HCT116 (cell line): ENCODE results near the gene CDK18. TPM values are rescaled to one million over a fixed set of nuclear protein-coding genes. Genes with fewer than 3 reads are reported as not detected.

Experiments
- ATAC-seq: fragments of 200-7000 bp; cut with Tn5 transposase; 2 replicates; pipeline ENCODE4 v1.9.1; 2020; ENCODE audit warnings: mild to moderate bottlenecking, moderate library complexity
- BruUV-seq: library from RNA; stranded (reverse); fragments of 400-500 nt; replicated peaks from 2 replicates; lab custom pipeline; 2021; lab: Mats Ljungman, UMichigan
- CTCF ChIA-PET: fragments of 300-600 bp; sonication (Branson Sonifier 250); formaldehyde crosslinking; loops from one replicate; lab custom pipeline; 2021; ENCODE audit warnings: antibody characterized with exemption; lab: Charles Lee
- POLR2A ChIA-PET: fragments of 300-600, 350-600 bp; sonication (Branson Sonifier 250); formaldehyde crosslinking; loops from one replicate; lab custom pipeline; 2021; ENCODE audit warnings: antibody characterized with exemption; lab: Charles Lee
- RAD21 ChIA-PET, 2 experiments: fragments of 300-600 bp; sonication (Branson Sonifier 250); formaldehyde crosslinking; loops; one replicate each; lab custom pipeline; 2023; ENCODE audit warnings: low total read pairs in 2 of 2; ENCODE audit not compliant: uncharacterized antibody in 2 of 2, unreplicated experiment in 2 of 2, low non-redundant PET in 1 of 2; lab: Charles Lee
- DNase-seq: peaks from one replicate; pipeline ENCODE4 v3.0.0-alpha.2; 2010; ENCODE audit warnings: low read depth, low spot score
- H2AFZ ChIP-seq: fragments of 200-600 bp; shearing (Covaris generic), sonication (generic); 2 replicates; pipeline ENCODE4 v1.6.1; 2017; ENCODE audit warnings: low read depth, mixed run types, mixed read lengths, antibody characterized with exemption, low read length; ENCODE audit not compliant: poor library complexity, severe bottlenecking
- H3K27ac ChIP-seq: 2 replicates; pipeline ENCODE4 v1.5.1; 2012; ENCODE audit warnings: low read depth, low read length
- H3K27me3 ChIP-seq: fragments of 200-600 bp; sonication (generic); 2 replicates; pipeline ENCODE4 v1.6.1; 2016; ENCODE audit warnings: mixed run types, low read length, mixed read lengths; ENCODE audit not compliant: insufficient read depth
- H3K36me3 ChIP-seq, 2 experiments: fragments of 200-500 bp in 1 of 2; fragments of 200-600 bp in 1 of 2; sonication (Bioruptor generic) in 1 of 2; sonication (generic) in 1 of 2; 2 replicates each; pipeline versions ENCODE4 v1.5.1 to v1.6.1; 2014 to 2016; ENCODE audit warnings: low read length in 2 of 2, inconsistent platforms in 1 of 2, mixed read lengths in 1 of 2, mixed run types in 1 of 2; ENCODE audit not compliant: insufficient read depth in 2 of 2, control insufficient read depth in 1 of 2
- H3K4me1 ChIP-seq, 2 experiments: fragments of 200-600 bp in 1 of 2; sonication (generic) in 1 of 2; 2 replicates each; pipeline versions ENCODE4 v1.5.1 to v1.6.1; 2012 to 2017; ENCODE audit warnings: low read length in 2 of 2, inconsistent platforms in 1 of 2, mild to moderate bottlenecking in 1 of 2, mixed read lengths in 1 of 2, mixed run types in 1 of 2, moderate library complexity in 1 of 2; ENCODE audit not compliant: insufficient read depth in 2 of 2, control insufficient read depth in 1 of 2
- H3K4me2 ChIP-seq: fragments of 200-600 bp; sonication (generic); 2 replicates; pipeline ENCODE4 v1.6.1; 2017; ENCODE audit warnings: mixed run types, low read length, mixed read lengths
- H3K4me3 ChIP-seq, 2 experiments: fragments of 200-600 bp in 1 of 2; sonication (generic) in 1 of 2; replicated peaks in 1 of 2; 2 replicates each; pipeline ENCODE4 v1.5.1; 2011 to 2016; ENCODE audit warnings: low read length in 2 of 2, control low read depth in 1 of 2, low read depth in 1 of 2, mild to moderate bottlenecking in 1 of 2, mixed read lengths in 1 of 2, mixed run types in 1 of 2
- H3K79me2 ChIP-seq: fragments of 200-600 bp; sonication (generic); 2 replicates; pipeline ENCODE4 v1.6.1; 2017; ENCODE audit warnings: mild to moderate bottlenecking, mixed run types, low read length, moderate library complexity, mixed read lengths; ENCODE audit not compliant: insufficient read depth
- H3K9ac ChIP-seq: fragments of 200-600 bp; sonication (generic); 2 replicates; pipeline ENCODE4 v1.6.1; 2016; ENCODE audit warnings: low read length, mixed read lengths
- H3K9me2 ChIP-seq: fragments of 200-600 bp; sonication (generic), shearing (Covaris generic); 2 replicates; pipeline ENCODE4 v1.6.1; 2017; ENCODE audit warnings: mixed run types, mild to moderate bottlenecking, moderate library complexity; ENCODE audit not compliant: insufficient read depth
- H3K9me3 ChIP-seq, 2 experiments: fragments of 200-500 bp in 1 of 2; fragments of 200-600 bp in 1 of 2; sonication (Bioruptor generic) in 1 of 2; sonication (generic) in 1 of 2; 2 replicates each; pipeline ENCODE4 v1.6.1; 2014 to 2017; ENCODE audit warnings: low read length in 2 of 2, mixed read lengths in 2 of 2, inconsistent platforms in 1 of 2, low read depth in 1 of 2, mild to moderate bottlenecking in 1 of 2, mixed run types in 1 of 2, moderate library complexity in 1 of 2; ENCODE audit not compliant: control insufficient read depth in 1 of 2, insufficient read depth in 1 of 2
- H4K20me1 ChIP-seq: fragments of 200-600 bp; sonication (generic), shearing (Covaris generic); 2 replicates; pipeline ENCODE4 v1.6.1; 2017; ENCODE audit warnings: mixed run types, mild to moderate bottlenecking, moderate library complexity; ENCODE audit not compliant: insufficient read depth
- CEBPB ChIP-seq: IDR thresholded peaks from 2 replicates; pipeline ENCODE4 v1.6.1; 2012; ENCODE audit warnings: low read depth
- EGR1 ChIP-seq: IDR thresholded peaks from 2 replicates; pipeline ENCODE4 v1.6.1; 2012; ENCODE audit warnings: low read depth
- EZH2 ChIP-seq: fragments of 200-600 bp; sonication (generic); IDR thresholded peaks from 2 replicates; pipeline ENCODE4 v1.6.1; 2017; ENCODE audit warnings: antibody characterized with exemption, mixed run types
- FOSL1 ChIP-seq: IDR thresholded peaks from 2 replicates; pipeline ENCODE4 v1.6.1; 2012; ENCODE audit warnings: low read depth
- JUND ChIP-seq: IDR thresholded peaks from 2 replicates; pipeline ENCODE4 v1.6.1; 2012
- POLR2A ChIP-seq: IDR thresholded peaks from 2 replicates; pipeline ENCODE4 v1.7.0; 2011; ENCODE audit warnings: borderline replicate concordance; ENCODE audit not compliant: insufficient read depth, insufficient read length; ENCODE audit errors: extremely low read depth
- SIN3A ChIP-seq: IDR thresholded peaks from 2 replicates; pipeline ENCODE4 v1.6.1; 2012; ENCODE audit warnings: low read depth
- SP1 ChIP-seq: IDR thresholded peaks from 2 replicates; pipeline ENCODE4 v1.6.1; 2012; ENCODE audit warnings: low read depth
- TCF7L2 ChIP-seq: IDR thresholded peaks from 2 replicates; pipeline ENCODE4 v1.7.0; 2011; ENCODE audit warnings: borderline replicate concordance, inconsistent platforms; ENCODE audit not compliant: insufficient read depth, insufficient read length; ENCODE audit errors: extremely low read depth
- YY1 ChIP-seq: IDR thresholded peaks from 2 replicates; pipeline ENCODE4 v1.6.1; 2011; ENCODE audit warnings: low read length, low read depth, moderate library complexity, mild to moderate bottlenecking; ENCODE audit not compliant: insufficient replicate concordance; ENCODE audit errors: extremely low read depth
- ZFX ChIP-seq: fragments of 450-650 bp; IDR thresholded peaks from 2 replicates; pipeline ENCODE4 v1.6.1; 2017
- intact Hi-C: fragments of 100-400 bp; cut with micrococcal nuclease; formaldehyde crosslinking; loops from 2 replicates; pipeline ENCODE4 v1.10.0; 2022
- total RNA-seq: library from RNA; stranded (reverse); gene quantifications from one replicate; pipeline ENCODE4 v1.2.1, GENCODE V29; 2021; ENCODE audit not compliant: unreplicated experiment
- TF ChIP-seq, protein P1 (sequence below): IDR thresholded peaks from 2 replicates; pipeline ENCODE4 v1.6.1; 2012
- TF ChIP-seq, protein P2 (sequence below): IDR thresholded peaks from 2 replicates; pipeline ENCODE4 v1.6.1; 2012

The CDK18 gene
- total RNA-seq, 1 experiment from 2014 or later = 32.0 TPM

DNA sequence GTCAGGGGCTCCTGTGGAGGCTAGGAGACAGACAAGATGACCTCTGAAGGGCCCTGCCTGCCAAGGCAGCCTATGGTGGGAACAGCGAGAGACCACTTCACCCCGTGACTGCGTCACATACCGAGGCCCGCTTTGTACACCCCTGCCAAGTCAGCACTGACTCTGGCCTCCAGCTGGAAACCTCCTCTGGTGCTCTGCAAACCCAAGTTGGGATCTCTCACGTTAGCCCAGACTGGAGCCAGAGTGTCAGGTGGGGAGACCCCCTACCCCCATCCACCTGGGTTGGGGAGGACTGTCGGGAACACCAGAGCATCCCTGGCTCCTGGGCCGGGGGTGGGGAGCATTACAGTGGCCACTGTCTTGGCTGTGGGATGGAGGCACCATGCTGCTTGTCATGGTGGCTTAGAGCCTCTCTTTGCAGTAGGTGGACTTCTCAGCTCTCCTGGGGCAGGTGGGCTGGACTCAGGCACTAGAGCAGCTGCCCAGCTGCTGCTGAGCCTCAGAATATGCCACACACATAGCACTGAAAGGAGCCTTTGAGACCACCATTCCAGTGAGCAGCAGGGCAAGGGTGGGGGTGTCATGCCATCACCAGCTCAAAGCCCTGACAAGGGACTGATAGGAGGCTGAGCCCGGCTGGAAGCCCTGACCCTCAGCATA lies 77.0 kb downstream of the CDK18 start:
- DNase-seq = no peak
- no peaks in the 10 kb centered on the region for H3K79me2 ChIP-seq
- intact Hi-C loops = no loop called here
- BruUV-seq = no TSS peak
- no peak overlapping the region for H2AFZ ChIP-seq
- H4K20me1 ChIP-seq = no peaks in the 10 kb centered on the region
- no peak overlapping the region for H3K4me2 ChIP-seq
- no peaks in the 10 kb centered on the region for H3K4me1 ChIP-seq
- no peak overlapping the region for H3K9ac ChIP-seq
- no peak for TF ChIP-seq JUND
- TF ChIP-seq YY1 = no peak
- no peak for TF ChIP-seq POLR2A
- TF ChIP-seq EZH2 = no peak
- TF ChIP-seq, protein P1, sequence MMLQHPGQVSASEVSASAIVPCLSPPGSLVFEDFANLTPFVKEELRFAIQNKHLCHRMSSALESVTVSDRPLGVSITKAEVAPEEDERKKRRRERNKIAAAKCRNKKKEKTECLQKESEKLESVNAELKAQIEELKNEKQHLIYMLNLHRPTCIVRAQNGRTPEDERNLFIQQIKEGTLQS = no peak
- no peak for TF ChIP-seq SP1
- TF ChIP-seq TCF7L2 = no peak
- TF ChIP-seq, protein P2, sequence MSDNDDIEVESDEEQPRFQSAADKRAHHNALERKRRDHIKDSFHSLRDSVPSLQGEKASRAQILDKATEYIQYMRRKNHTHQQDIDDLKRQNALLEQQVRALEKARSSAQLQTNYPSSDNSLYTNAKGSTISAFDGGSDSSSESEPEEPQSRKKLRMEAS = no peak
- TF ChIP-seq SIN3A = no peak
- TF ChIP-seq EGR1 = no peak
- no peak for TF ChIP-seq ZFX
- no peak for TF ChIP-seq FOSL1
- TF ChIP-seq CEBPB = no peak
- no peak for ATAC-seq
- H3K27me3 ChIP-seq = peaks cover 11% of the 10 kb centered on the region; the same call in 1 of the 2 replicates
- H3K36me3 ChIP-seq = no peaks in the 10 kb centered on the region
- POLR2A ChIA-PET = no interaction called here
- CTCF ChIA-PET = no interaction called here
- H3K9me2 ChIP-seq = no peaks in the 10 kb centered on the region
- no peak overlapping the region for H3K4me3 ChIP-seq
- RAD21 ChIA-PET = no interaction called here
- no peak overlapping the region for H3K27ac ChIP-seq
- H3K9me3 ChIP-seq = no peaks in the 10 kb centered on the region
